Measurements from ENCODE around the gene STAM2.
"Not testable (repeated sequence)": the region's sequence is repeated elsewhere in the genome, so short reads cannot be mapped to it uniquely, and the experiment has no call there.

DNA sequence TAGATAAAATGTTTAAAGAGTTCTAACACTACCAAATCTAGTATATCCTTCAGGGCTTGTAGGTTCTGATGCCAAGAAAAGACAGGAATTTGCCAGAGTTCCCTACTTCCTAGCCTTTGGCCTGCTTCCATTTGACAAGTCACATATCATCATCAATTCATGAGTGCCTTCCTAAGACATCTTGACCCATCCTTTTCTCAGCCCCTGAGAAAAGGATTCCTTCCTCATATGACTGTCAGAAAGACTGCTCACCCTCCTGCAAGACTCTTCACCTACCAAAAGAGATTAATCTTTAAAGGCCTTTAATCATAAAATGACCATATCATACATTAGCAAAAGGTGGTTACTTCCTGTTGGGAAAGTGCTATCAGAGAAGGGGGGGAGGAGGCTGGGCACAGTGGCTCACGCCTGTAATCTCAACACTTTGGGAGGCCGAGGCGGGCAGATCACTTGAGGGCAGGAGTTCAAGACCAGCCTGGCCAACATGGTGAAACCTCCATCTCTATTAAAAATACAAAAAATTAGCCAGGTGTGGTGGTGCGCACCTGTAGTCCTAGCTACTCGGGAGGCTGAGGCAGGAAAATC is 3.3 kb downstream of the STAM2 start:
- not testable (repeated sequence) for TF ChIP-seq POLR2AphosphoS5 (IDR thresholded peaks at IDR 0.05; ENCODE audit: borderline replicate concordance, low read depth, low read length); EZH2 (IDR thresholded peaks at IDR 0.05)

All from SK-N-MC (cell line).